GM23338 (cell line): Measurements from ENCODE around the gene ZNF678. TPM values are rescaled to one million over a fixed set of nuclear protein-coding genes. Genes with fewer than 3 reads are reported as not detected.
"Not testable (repeated sequence)": the region's sequence is repeated elsewhere in the genome, so short reads cannot be mapped to it uniquely, and the experiment has no call there.

Experiments used
- ATAC-seq: fragments of 200-7000 bp; cut with Tn5 transposase; 3 replicates; pipeline ENCODE4 v1.9.1; 2020
- DNase-seq: peaks from one replicate; pipeline ENCODE4 v3.0.0-alpha.2; 2015; ENCODE audit warnings: low spot score
- H2AFZ ChIP-seq: fragments of 200-600 bp; sonication (generic); 2 replicates; pipeline ENCODE4 v1.8.0; 2016; ENCODE audit warnings: antibody characterized with exemption, mild to moderate bottlenecking, moderate library complexity
- H3F3A ChIP-seq: fragments of 200-600 bp; sonication (generic); replicated peaks from 2 replicates; pipeline ENCODE4 v1.8.0; 2017; ENCODE audit warnings: antibody characterized with exemption, mixed run types, low read depth
- H3K27ac ChIP-seq: fragments of 200-600 bp; sonication (generic); 2 replicates; pipeline ENCODE4 v1.6.1; 2016; ENCODE audit warnings: low read depth
- H3K27me3 ChIP-seq: fragments of 200-600 bp; sonication (generic); 2 replicates; pipeline ENCODE4 v1.8.0; 2016; ENCODE audit warnings: mild to moderate bottlenecking, mixed run types, moderate library complexity; ENCODE audit not compliant: insufficient read depth
- H3K36me3 ChIP-seq: fragments of 200-600 bp; sonication (generic); 2 replicates; pipeline ENCODE4 v1.8.0; 2016; ENCODE audit warnings: mild to moderate bottlenecking; ENCODE audit not compliant: insufficient read depth
- H3K4me1 ChIP-seq: fragments of 200-600 bp; sonication (generic); 2 replicates; pipeline ENCODE4 v1.8.0; 2016; ENCODE audit warnings: mild to moderate bottlenecking, moderate library complexity; ENCODE audit not compliant: insufficient read depth
- H3K4me2 ChIP-seq: fragments of 200-600 bp; sonication (generic); 2 replicates; pipeline ENCODE4 v1.7.1; 2017; ENCODE audit warnings: mixed run types
- H3K4me3 ChIP-seq: fragments of 200-600 bp; sonication (generic); 2 replicates; pipeline ENCODE4 v1.6.1; 2016; ENCODE audit warnings: mixed run types
- H3K79me2 ChIP-seq: fragments of 200-600 bp; sonication (generic); replicated peaks from 2 replicates; pipeline ENCODE4 v1.8.0; 2017; ENCODE audit warnings: mild to moderate bottlenecking; ENCODE audit not compliant: insufficient read depth
- H3K9me2 ChIP-seq: fragments of 200-600 bp; sonication (generic); 2 replicates; pipeline ENCODE4 v1.8.0; 2017; ENCODE audit not compliant: insufficient read depth
- H4K20me1 ChIP-seq: fragments of 200-600 bp; sonication (generic); replicated peaks from 2 replicates; pipeline ENCODE4 v1.8.0; 2017; ENCODE audit warnings: mild to moderate bottlenecking; ENCODE audit not compliant: insufficient read depth
- H3K27ac Mint-ChIP-seq: 2 replicates; pipeline ENCODE4 v1.8.0; 2020; ENCODE audit warnings: inconsistent platforms, mild to moderate bottlenecking, moderate library complexity, mixed read lengths
- H3K27me3 Mint-ChIP-seq: 3 replicates; pipeline ENCODE4 v1.8.0; 2022; ENCODE audit warnings: low read depth, mild to moderate bottlenecking, moderate library complexity, mixed read lengths, inconsistent platforms; ENCODE audit not compliant: insufficient read depth, poor library complexity
- H3K36me3 Mint-ChIP-seq: 3 replicates; pipeline ENCODE4 v1.8.0; 2021; ENCODE audit warnings: low read depth, mild to moderate bottlenecking, inconsistent platforms, moderate library complexity, mixed read lengths
- H3K4me1 Mint-ChIP-seq: 3 replicates; pipeline ENCODE4 v1.8.0; 2020; ENCODE audit warnings: mild to moderate bottlenecking, inconsistent platforms, mixed read lengths
- H3K4me3 Mint-ChIP-seq: 3 replicates; pipeline ENCODE4 v1.8.0; 2021; ENCODE audit warnings: moderate library complexity, mild to moderate bottlenecking, inconsistent platforms, mixed read lengths
- H3K9me3 Mint-ChIP-seq: 3 replicates; pipeline ENCODE4 v1.8.0; 2020; ENCODE audit warnings: moderate library complexity, mild to moderate bottlenecking, inconsistent platforms, mixed read lengths
- CREB1 ChIP-seq: fragments of 250-450 bp; sonication (Bioruptor Pico); IDR thresholded peaks from 2 replicates; pipeline ENCODE4 v1.5.0; 2020; ENCODE audit warnings: low read depth, mild to moderate bottlenecking, moderate library complexity
- EZH2 ChIP-seq: fragments of 200-600 bp; sonication (generic); IDR thresholded peaks from one replicate; pipeline ENCODE4 v1.8.0; 2017; ENCODE audit warnings: antibody characterized with exemption, mild to moderate bottlenecking, low read depth; ENCODE audit not compliant: unreplicated experiment
- EZH2phosphoT487 ChIP-seq: fragments of 200-600 bp; sonication (generic); IDR thresholded peaks from one replicate; pipeline ENCODE4 v1.8.1; 2018; ENCODE audit warnings: antibody characterized with exemption; ENCODE audit not compliant: unreplicated experiment
- NANOG ChIP-seq: IDR thresholded peaks from 2 replicates; pipeline ENCODE4 v1.6.1; 2016; ENCODE audit warnings: antibody characterized with exemption, borderline replicate concordance
- STAT1 ChIP-seq: IDR thresholded peaks from one replicate; pipeline ENCODE4 v1.6.1; 2016; ENCODE audit warnings: antibody characterized with exemption; ENCODE audit not compliant: unreplicated experiment
- ZNF114 ChIP-seq: fragments of 250-450 bp; sonication (Bioruptor Pico); IDR thresholded peaks from 2 replicates; pipeline ENCODE4 v1.5.0; 2020; ENCODE audit warnings: mild to moderate bottlenecking, moderate library complexity
- ZNF331 ChIP-seq: fragments of 250-450 bp; sonication (Bioruptor Pico); IDR thresholded peaks from 2 replicates; pipeline ENCODE4 v1.5.0; 2020; ENCODE audit warnings: low read depth, mild to moderate bottlenecking, moderate library complexity
- polyA plus RNA-seq: library from polyadenylated mRNA; unstranded; fragments of >200 nt; fragmentation: Nextera tagmentation; extraction: Ambion mirVana; gene quantifications from 2 replicates; pipeline ENCODE4 v1.2.1, GENCODE V29; 2016
- total RNA-seq: library from RNA; depleted of rRNA; stranded (reverse); fragments of >200 nt; shearing (Covaris generic); gene quantifications from 2 replicates; pipeline ENCODE4 v1.2.3, GENCODE V29; 2014
- TF ChIP-seq, protein P1 (sequence below): IDR thresholded peaks from one replicate; pipeline ENCODE4 v1.6.1; 2018; ENCODE audit warnings: antibody characterized with exemption; ENCODE audit not compliant: unreplicated experiment
- TF ChIP-seq, protein P2 (sequence below): IDR thresholded peaks from 2 replicates; pipeline ENCODE4 v1.6.1; 2016; ENCODE audit warnings: antibody characterized with exemption
- TF ChIP-seq, protein P3 (sequence below), 2 experiments: fragments of 200-600 bp in 1 of 2; sonication (generic) in 1 of 2; conservative IDR thresholded peaks; 2 replicates each; pipeline versions ENCODE4 v1.5.1 to v1.6.1; 2016 to 2017; ENCODE audit warnings: antibody characterized with exemption in 2 of 2, low read depth in 2 of 2, mild to moderate bottlenecking in 2 of 2, moderate library complexity in 1 of 2

The ZNF678 gene
- total and polyA plus RNA-seq, 2 experiments from 2014 or later = 8.6 to 60.0 TPM

GRCh38 chr1:227710474-227710873, 147.1 kb downstream of the ZNF678 start:
- not testable (repeated sequence) for H3K27me3 Mint-ChIP-seq, H3K27ac Mint-ChIP-seq
- peaks cover 77% of the 10 kb centered on the region for H3K9me3 Mint-ChIP-seq

GRCh38 chr1:227712648-227713047, 149.3 kb downstream of the ZNF678 start:
- Mint-ChIP-seq H3K27me3 (peaks cover 2% of the 10 kb centered on the region), H3K4me1 (no peaks in the 10 kb centered on the region), H3K36me3 (peaks cover 25% of the 10 kb centered on the region), H3K9me3 (peaks cover 82% of the 10 kb centered on the region), H3K4me3 (no peak overlapping the region), H3K27ac (no peak overlapping the region)
- H3K36me3 ChIP-seq = 0 out of 2 replicates have a peak, but pooled peaks cover 5% of the 10 kb centered on the region
- TF ChIP-seq ZNF331 (CRISPR knock-in tag) = no peak
- no peak for TF ChIP-seq CREB1 (CRISPR knock-in tag)
- TF ChIP-seq, protein P1, sequence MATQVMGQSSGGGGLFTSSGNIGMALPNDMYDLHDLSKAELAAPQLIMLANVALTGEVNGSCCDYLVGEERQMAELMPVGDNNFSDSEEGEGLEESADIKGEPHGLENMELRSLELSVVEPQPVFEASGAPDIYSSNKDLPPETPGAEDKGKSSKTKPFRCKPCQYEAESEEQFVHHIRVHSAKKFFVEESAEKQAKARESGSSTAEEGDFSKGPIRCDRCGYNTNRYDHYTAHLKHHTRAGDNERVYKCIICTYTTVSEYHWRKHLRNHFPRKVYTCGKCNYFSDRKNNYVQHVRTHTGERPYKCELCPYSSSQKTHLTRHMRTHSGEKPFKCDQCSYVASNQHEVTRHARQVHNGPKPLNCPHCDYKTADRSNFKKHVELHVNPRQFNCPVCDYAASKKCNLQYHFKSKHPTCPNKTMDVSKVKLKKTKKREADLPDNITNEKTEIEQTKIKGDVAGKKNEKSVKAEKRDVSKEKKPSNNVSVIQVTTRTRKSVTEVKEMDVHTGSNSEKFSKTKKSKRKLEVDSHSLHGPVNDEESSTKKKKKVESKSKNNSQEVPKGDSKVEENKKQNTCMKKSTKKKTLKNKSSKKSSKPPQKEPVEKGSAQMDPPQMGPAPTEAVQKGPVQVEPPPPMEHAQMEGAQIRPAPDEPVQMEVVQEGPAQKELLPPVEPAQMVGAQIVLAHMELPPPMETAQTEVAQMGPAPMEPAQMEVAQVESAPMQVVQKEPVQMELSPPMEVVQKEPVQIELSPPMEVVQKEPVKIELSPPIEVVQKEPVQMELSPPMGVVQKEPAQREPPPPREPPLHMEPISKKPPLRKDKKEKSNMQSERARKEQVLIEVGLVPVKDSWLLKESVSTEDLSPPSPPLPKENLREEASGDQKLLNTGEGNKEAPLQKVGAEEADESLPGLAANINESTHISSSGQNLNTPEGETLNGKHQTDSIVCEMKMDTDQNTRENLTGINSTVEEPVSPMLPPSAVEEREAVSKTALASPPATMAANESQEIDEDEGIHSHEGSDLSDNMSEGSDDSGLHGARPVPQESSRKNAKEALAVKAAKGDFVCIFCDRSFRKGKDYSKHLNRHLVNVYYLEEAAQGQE = no peak
- no peak for TF ChIP-seq EZH2
- TF ChIP-seq, protein P2, sequence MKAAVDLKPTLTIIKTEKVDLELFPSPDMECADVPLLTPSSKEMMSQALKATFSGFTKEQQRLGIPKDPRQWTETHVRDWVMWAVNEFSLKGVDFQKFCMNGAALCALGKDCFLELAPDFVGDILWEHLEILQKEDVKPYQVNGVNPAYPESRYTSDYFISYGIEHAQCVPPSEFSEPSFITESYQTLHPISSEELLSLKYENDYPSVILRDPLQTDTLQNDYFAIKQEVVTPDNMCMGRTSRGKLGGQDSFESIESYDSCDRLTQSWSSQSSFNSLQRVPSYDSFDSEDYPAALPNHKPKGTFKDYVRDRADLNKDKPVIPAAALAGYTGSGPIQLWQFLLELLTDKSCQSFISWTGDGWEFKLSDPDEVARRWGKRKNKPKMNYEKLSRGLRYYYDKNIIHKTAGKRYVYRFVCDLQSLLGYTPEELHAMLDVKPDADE = no peak
- no peak for TF ChIP-seq EZH2phosphoT487
- no peak for TF ChIP-seq STAT1
- TF ChIP-seq NANOG = no peak
- TF ChIP-seq, protein P3, sequence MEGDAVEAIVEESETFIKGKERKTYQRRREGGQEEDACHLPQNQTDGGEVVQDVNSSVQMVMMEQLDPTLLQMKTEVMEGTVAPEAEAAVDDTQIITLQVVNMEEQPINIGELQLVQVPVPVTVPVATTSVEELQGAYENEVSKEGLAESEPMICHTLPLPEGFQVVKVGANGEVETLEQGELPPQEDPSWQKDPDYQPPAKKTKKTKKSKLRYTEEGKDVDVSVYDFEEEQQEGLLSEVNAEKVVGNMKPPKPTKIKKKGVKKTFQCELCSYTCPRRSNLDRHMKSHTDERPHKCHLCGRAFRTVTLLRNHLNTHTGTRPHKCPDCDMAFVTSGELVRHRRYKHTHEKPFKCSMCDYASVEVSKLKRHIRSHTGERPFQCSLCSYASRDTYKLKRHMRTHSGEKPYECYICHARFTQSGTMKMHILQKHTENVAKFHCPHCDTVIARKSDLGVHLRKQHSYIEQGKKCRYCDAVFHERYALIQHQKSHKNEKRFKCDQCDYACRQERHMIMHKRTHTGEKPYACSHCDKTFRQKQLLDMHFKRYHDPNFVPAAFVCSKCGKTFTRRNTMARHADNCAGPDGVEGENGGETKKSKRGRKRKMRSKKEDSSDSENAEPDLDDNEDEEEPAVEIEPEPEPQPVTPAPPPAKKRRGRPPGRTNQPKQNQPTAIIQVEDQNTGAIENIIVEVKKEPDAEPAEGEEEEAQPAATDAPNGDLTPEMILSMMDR (conservative IDR thresholded peaks at IDR 0.05; ENCODE audit: low read depth in 2 of 2) = no peak
- TF ChIP-seq ZNF114 (CRISPR knock-in tag) = no peak
- no peaks in the 10 kb centered on the region for H3K79me2 ChIP-seq
- H2AFZ ChIP-seq = no peak overlapping the region
- no peaks in the 10 kb centered on the region for H3F3A ChIP-seq
- H3K4me1 ChIP-seq = no peaks in the 10 kb centered on the region
- H3K4me2 ChIP-seq = no peak overlapping the region
- H3K4me3 ChIP-seq = no peak overlapping the region
- no peaks in the 10 kb centered on the region for H4K20me1 ChIP-seq
- no peaks in the 10 kb centered on the region for H3K27me3 ChIP-seq
- DNase-seq = no peak
- no peak overlapping the region for H3K27ac ChIP-seq
- no peaks in the 10 kb centered on the region for H3K9me2 ChIP-seq
- ATAC-seq = no peak

More at GRCh38 chr1:227710474-227710873, 147.1 kb downstream of the ZNF678 start:
- not testable (repeated sequence) for H3K4me3 Mint-ChIP-seq, DNase-seq, H3K4me1 ChIP-seq, H3F3A ChIP-seq, H4K20me1 ChIP-seq, H3K36me3 ChIP-seq, ATAC-seq, H3K27me3 ChIP-seq, H3K4me2 ChIP-seq, H3K4me3 ChIP-seq, H3K4me1 Mint-ChIP-seq, H2AFZ ChIP-seq, H3K9me2 ChIP-seq, H3K27ac ChIP-seq, H3K79me2 ChIP-seq
- H3K36me3 Mint-ChIP-seq = peaks cover 16% of the 10 kb centered on the region
